HepG2 (cell line): ENCODE data around the gene GRIFIN.

Experiments used
- BHLHE40 ChIP-seq: IDR thresholded peaks from 2 replicates; pipeline ENCODE4 v1.6.1; 2011; ENCODE audit warnings: low read length, improper control_type of control experiment
- HHEX ChIP-seq: IDR thresholded peaks from 2 replicates; pipeline ENCODE4 v1.6.1; 2016; ENCODE audit warnings: control low read depth
- PAX8 ChIP-seq: sonication (generic); formaldehyde crosslinking; IDR thresholded peaks from 2 replicates; pipeline ENCODE4 v1.8.0; 2022; ENCODE audit warnings: mild to moderate bottlenecking, missing genetic modification reagents, borderline replicate concordance
- POLR2AphosphoS2 ChIP-seq: IDR thresholded peaks from 2 replicates; pipeline ENCODE4 v1.6.1; 2011; ENCODE audit warnings: low read depth, low read length, improper control_type of control experiment
- POLR2AphosphoS5 ChIP-seq: IDR thresholded peaks from 2 replicates; pipeline ENCODE4 v1.6.1; 2012; ENCODE audit warnings: low read depth, low read length
- ZFP1 ChIP-seq: IDR thresholded peaks from 2 replicates; pipeline ENCODE4 v1.6.1; 2016
- ZMYM3 ChIP-seq: sonication (generic); formaldehyde crosslinking; IDR thresholded peaks from 2 replicates; pipeline ENCODE4 v1.5.1; 2020; ENCODE audit warnings: mild to moderate bottlenecking, missing genetic modification reagents
- ZNF232 ChIP-seq: sonication (generic); formaldehyde crosslinking; IDR thresholded peaks from 2 replicates; pipeline ENCODE4 v1.4.0; 2020; ENCODE audit warnings: missing genetic modification reagents, borderline replicate concordance
- TF ChIP-seq, protein P1 (sequence below): sonication (generic); formaldehyde crosslinking; IDR thresholded peaks from 2 replicates; pipeline ENCODE4 v1.4.0; 2020; ENCODE audit warnings: mild to moderate bottlenecking, missing genetic modification reagents
- TF ChIP-seq, protein P2 (sequence below): sonication (generic); formaldehyde crosslinking; IDR thresholded peaks from 2 replicates; pipeline ENCODE4 v1.5.0; 2020; ENCODE audit warnings: missing genetic modification reagents
- TF ChIP-seq, protein P3 (sequence below): sonication (generic); formaldehyde crosslinking; IDR thresholded peaks from 2 replicates; pipeline ENCODE4 v1.5.1; 2020; ENCODE audit warnings: mild to moderate bottlenecking, missing genetic modification reagents, moderate library complexity
- TF ChIP-seq, protein P4 (sequence below): sonication (generic); formaldehyde crosslinking; IDR thresholded peaks from 2 replicates; pipeline ENCODE4 v1.4.0; 2020; ENCODE audit warnings: mild to moderate bottlenecking, missing genetic modification reagents
- TF ChIP-seq, protein P5 (sequence below): sonication (generic); formaldehyde crosslinking; IDR thresholded peaks from 2 replicates; pipeline ENCODE4 v1.4.0; 2020; ENCODE audit warnings: missing genetic modification reagents, borderline replicate concordance

DNA sequence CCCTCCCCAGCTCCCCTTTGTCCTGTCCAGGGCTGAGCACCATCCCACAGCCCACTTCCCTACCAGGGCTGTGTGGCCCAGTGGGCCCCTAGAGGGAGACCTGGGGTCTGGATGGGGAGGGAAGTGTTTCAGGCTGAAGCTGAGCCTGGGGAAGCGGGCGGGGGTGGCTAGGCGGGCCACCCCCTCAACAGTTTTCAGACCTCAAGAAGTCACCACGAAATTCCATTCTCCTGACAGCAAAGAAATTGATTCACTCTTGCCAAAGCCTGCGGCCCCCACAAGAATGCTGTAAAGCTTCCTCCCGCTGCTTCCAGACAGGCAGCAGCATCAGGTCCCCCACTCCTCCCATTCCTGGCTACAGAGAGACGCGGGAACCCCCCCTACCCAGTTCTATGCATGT, 40.8 kb upstream of the GRIFIN start:
- TF ChIP-seq ZMYM3 (CRISPR knock-in tag) (no peak), ZNF232 (no peak), ZFP1 (CRISPR knock-in tag) (no peak), POLR2AphosphoS2 (no peak), POLR2AphosphoS5 (no peak), HHEX (CRISPR knock-in tag) (no peak), BHLHE40 (no peak), PAX8 (CRISPR knock-in tag) (no peak)
- TF ChIP-seq, protein P1, sequence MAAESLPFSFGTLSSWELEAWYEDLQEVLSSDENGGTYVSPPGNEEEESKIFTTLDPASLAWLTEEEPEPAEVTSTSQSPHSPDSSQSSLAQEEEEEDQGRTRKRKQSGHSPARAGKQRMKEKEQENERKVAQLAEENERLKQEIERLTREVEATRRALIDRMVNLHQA (CRISPR knock-in tag): no peak
- TF ChIP-seq, protein P2, sequence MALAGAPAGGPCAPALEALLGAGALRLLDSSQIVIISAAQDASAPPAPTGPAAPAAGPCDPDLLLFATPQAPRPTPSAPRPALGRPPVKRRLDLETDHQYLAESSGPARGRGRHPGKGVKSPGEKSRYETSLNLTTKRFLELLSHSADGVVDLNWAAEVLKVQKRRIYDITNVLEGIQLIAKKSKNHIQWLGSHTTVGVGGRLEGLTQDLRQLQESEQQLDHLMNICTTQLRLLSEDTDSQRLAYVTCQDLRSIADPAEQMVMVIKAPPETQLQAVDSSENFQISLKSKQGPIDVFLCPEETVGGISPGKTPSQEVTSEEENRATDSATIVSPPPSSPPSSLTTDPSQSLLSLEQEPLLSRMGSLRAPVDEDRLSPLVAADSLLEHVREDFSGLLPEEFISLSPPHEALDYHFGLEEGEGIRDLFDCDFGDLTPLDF: no peak
- TF ChIP-seq, protein P3, sequence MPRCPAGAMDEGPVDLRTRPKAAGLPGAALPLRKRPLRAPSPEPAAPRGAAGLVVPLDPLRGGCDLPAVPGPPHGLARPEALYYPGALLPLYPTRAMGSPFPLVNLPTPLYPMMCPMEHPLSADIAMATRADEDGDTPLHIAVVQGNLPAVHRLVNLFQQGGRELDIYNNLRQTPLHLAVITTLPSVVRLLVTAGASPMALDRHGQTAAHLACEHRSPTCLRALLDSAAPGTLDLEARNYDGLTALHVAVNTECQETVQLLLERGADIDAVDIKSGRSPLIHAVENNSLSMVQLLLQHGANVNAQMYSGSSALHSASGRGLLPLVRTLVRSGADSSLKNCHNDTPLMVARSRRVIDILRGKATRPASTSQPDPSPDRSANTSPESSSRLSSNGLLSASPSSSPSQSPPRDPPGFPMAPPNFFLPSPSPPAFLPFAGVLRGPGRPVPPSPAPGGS (CRISPR knock-in tag): no peak
- TF ChIP-seq, protein P4, sequence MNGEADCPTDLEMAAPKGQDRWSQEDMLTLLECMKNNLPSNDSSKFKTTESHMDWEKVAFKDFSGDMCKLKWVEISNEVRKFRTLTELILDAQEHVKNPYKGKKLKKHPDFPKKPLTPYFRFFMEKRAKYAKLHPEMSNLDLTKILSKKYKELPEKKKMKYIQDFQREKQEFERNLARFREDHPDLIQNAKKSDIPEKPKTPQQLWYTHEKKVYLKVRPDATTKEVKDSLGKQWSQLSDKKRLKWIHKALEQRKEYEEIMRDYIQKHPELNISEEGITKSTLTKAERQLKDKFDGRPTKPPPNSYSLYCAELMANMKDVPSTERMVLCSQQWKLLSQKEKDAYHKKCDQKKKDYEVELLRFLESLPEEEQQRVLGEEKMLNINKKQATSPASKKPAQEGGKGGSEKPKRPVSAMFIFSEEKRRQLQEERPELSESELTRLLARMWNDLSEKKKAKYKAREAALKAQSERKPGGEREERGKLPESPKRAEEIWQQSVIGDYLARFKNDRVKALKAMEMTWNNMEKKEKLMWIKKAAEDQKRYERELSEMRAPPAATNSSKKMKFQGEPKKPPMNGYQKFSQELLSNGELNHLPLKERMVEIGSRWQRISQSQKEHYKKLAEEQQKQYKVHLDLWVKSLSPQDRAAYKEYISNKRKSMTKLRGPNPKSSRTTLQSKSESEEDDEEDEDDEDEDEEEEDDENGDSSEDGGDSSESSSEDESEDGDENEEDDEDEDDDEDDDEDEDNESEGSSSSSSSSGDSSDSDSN (CRISPR knock-in tag): no peak
- TF ChIP-seq, protein P5, sequence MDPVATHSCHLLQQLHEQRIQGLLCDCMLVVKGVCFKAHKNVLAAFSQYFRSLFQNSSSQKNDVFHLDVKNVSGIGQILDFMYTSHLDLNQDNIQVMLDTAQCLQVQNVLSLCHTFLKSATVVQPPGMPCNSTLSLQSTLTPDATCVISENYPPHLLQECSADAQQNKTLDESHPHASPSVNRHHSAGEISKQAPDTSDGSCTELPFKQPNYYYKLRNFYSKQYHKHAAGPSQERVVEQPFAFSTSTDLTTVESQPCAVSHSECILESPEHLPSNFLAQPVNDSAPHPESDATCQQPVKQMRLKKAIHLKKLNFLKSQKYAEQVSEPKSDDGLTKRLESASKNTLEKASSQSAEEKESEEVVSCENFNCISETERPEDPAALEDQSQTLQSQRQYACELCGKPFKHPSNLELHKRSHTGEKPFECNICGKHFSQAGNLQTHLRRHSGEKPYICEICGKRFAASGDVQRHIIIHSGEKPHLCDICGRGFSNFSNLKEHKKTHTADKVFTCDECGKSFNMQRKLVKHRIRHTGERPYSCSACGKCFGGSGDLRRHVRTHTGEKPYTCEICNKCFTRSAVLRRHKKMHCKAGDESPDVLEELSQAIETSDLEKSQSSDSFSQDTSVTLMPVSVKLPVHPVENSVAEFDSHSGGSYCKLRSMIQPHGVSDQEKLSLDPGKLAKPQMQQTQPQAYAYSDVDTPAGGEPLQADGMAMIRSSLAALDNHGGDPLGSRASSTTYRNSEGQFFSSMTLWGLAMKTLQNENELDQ (CRISPR knock-in tag): no peak
